Ishikawa (cell line): Measurements from ENCODE around the gene COG7.

Source experiments
- CEBPB ChIP-seq: IDR thresholded peaks from 2 replicates; pipeline ENCODE4 v1.6.1; 2012
- CREB1 ChIP-seq: IDR thresholded peaks from 2 replicates; pipeline ENCODE4 v1.6.1; 2012; ENCODE audit warnings: low read depth
- EGR1 ChIP-seq: IDR thresholded peaks from 2 replicates; pipeline ENCODE4 v1.6.1; 2012
- EP300 ChIP-seq: IDR thresholded peaks from 2 replicates; pipeline ENCODE4 v1.6.1; 2012; ENCODE audit warnings: borderline replicate concordance
- FOXM1 ChIP-seq: IDR thresholded peaks from 2 replicates; pipeline ENCODE4 v1.6.1; 2012; ENCODE audit warnings: low read depth, borderline replicate concordance
- MAX ChIP-seq: IDR thresholded peaks from 2 replicates; pipeline ENCODE4 v1.6.1; 2012
- NFIC ChIP-seq: IDR thresholded peaks from 2 replicates; pipeline ENCODE4 v1.6.1; 2012
- RAD21 ChIP-seq: IDR thresholded peaks from 2 replicates; pipeline ENCODE4 v1.6.1; 2012; ENCODE audit warnings: low read depth
- REST ChIP-seq: IDR thresholded peaks from 2 replicates; pipeline ENCODE4 v1.6.1; 2012; ENCODE audit warnings: low read depth, mild to moderate bottlenecking
- TAF1 ChIP-seq: IDR thresholded peaks from 2 replicates; pipeline ENCODE4 v1.6.1; 2012; ENCODE audit warnings: low read depth, mild to moderate bottlenecking
- TEAD4 ChIP-seq: IDR thresholded peaks from 2 replicates; pipeline ENCODE4 v1.6.1; 2012
- USF1 ChIP-seq: IDR thresholded peaks from 2 replicates; pipeline ENCODE4 v1.6.1; 2012
- YY1 ChIP-seq: IDR thresholded peaks from 2 replicates; pipeline ENCODE4 v1.6.1; 2012; ENCODE audit warnings: low read depth
- ZBTB7A ChIP-seq: IDR thresholded peaks from 2 replicates; pipeline ENCODE4 v1.6.1; 2012; ENCODE audit warnings: low read depth

- TF ChIP-seq ZBTB7A (no peak), CREB1 (no peak), RAD21 (no peak), REST (no peak), TAF1 (no peak), EP300 (no peak), CEBPB (no peak), EGR1 (no peak), FOXM1 (no peak), TEAD4 (no peak), YY1 (no peak), NFIC (no peak), MAX (no peak), USF1 (no peak)
Measured at GRCh38 chr16:23373436-23374219, 79.4 kb downstream of the COG7 start.
